CD4-positive, alpha-beta T cell treated with Interleukin-10 for 1 hour (primary cell): ENCODE measurements around the gene UBE2J2.
"Not testable (repeated sequence)": the region's sequence is repeated elsewhere in the genome, so short reads cannot be mapped to it uniquely, and the experiment has no call there.

Experiments used
- DNase-seq: peaks from one replicate; pipeline ENCODE4 v3.0.0-alpha.2; 2020

The UBE2J2 gene

DNA sequence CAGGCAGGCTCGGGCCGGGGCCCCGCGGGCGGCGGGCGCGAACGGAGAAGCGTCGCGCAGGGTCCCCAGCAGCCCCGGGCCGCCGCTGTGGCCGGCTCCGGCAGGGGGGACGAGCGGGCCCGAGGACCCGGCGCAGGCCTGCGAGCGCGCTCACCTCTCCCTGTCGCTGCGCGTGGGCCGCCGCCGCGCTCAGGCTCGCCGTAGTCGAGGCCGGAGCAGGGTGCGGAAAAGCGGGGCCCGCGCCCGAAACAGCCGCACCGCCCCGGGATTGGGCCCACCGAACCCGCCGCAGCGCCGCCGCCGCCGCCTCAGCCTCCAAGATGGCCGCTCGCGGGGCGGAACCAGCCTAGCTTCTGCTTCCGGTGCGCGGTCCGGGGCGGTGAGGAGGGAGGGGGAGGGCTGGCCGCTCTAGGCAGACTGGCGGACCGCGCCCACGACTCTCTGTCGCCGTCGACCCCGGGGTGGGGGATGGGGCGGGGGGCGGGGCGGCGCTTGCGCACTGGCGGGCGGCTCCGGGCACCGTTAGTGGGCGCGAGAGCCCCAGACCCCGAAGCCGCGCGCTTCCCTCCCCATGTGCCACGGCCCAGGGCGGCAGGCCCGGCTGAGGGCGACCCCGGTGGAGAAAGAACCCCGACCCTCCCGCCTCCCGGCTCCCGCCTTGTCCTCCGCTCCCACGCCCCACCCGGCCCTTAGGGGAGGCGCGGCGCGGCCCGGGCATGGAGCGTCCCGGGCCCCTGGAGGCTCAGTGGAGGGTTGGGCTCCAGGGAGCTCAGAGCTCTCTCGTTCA, at the start of gene UBE2J2:
UBE2J2 (minus strand) TSS at position 343 of the 787 bp plus-strand sequence. CDS start 5,862 bp downstream, outside the sequence.
- peak; percentile 93 for DNase-seq

- no peak for DNase-seq
Observed at GRCh38 chr1:1322952-1323351, 49.3 kb upstream of the UBE2J2 start.

- DNase-seq: no peak
Observed at GRCh38 chr1:1322418-1322817, 48.8 kb upstream of the UBE2J2 start.

DNA sequence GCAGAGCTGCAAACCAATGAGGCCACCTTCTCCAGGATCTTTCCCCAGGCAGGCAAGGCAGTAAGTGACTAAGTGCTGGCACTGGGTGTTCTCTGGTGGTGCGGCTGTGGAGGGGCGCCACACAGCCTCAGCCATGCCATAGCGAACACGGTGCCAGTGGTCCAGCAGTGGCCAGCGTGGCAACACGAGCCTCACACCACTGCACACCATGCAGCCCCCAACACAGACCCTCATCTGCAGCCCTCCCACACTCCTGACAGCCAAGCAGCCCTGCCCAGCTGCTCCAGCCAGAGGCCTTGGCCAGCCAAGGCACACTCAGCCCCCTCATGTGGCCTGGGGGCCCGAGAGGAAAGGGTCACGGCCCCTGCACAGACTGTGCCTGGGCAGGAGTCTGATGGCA, 47.8 kb upstream of the UBE2J2 start:
- no peak for DNase-seq

- no peak for DNase-seq
Observed at GRCh38 chr1:1320666-1321448, 47.2 kb upstream of the UBE2J2 start.

DNA sequence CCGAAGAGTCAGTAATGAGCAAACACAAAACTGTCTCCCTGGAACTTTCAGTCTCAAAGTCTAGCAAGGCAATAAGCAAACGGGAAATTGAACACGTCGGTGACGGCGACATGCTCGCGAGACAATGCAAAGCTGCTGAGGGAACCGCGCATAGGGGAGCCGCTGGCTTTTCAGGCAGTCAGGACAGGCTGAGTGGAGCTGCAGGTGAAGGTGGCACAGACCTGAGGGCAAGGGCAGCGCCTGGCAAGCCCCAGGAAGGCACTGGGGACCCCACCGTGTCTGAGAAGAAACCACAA, 45.9 kb upstream of the UBE2J2 start:
- DNase-seq: no peak

DNA sequence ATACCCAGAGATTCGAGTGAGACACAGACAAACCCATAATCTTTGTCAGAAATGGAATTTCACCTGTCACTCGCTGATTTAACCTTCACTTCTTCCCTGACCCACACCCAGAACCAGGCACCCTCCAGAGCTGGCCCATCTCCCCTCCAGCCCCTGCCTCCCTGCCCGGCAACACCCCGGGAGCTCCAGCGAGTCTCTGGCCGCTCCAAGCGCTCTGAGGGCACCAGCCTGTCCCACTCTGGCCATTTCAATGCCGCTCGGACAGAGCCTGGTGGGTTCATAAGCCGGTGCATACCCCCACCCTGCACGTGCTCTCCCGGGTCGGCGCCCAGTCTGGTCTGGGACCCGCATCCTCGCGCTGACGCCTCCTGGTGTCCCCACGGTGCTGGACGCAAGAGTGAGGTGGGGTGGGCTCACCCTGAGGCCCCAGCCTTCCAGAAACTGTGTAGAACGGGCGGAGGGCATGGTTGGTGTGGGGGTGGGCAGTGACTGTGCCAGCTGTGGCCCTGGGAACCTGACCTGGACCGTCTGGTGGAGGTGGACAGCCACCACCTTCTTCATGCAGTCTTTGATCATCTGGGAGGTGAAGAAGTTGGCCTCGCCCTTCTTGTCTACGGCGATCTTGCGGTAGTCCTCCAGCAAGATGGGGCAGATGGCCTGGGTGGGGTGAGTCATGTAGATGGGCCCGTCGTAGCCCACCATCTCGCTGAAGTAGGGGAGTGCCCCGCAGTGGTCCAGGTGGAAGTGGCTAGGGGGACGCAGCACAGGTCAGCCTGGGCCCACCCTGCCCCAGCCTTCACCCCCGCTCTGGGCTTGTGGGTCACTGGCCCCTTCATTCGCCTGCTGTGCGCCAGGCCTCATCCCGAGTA, 45.4 kb upstream of the UBE2J2 start:
- no peak for DNase-seq

DNA sequence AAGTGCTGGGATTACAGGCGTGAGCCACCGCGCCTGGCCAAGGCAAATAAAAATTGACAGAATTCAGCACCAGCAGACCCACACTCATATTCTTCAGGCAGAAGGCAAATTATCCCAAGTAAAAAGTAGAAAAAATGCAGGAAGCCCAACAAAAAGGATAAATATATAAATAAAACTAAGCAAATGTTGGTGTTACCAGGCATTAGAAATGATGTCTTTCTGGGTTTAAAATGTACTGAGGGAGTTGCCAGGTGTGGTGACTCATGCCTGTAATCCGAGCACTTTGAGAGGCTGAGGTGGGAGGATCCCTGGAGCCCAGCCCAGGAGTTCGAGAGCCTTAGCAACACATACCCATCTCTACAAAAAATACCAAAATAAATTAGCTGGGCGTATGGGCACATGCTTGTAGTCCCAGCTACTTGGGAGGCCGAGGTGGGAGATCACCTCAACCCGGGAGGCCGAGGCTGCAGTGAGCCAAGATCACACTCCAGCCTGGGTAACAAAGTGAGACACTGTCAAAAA, 44.5 kb upstream of the UBE2J2 start:
- DNase-seq: no peak

DNA sequence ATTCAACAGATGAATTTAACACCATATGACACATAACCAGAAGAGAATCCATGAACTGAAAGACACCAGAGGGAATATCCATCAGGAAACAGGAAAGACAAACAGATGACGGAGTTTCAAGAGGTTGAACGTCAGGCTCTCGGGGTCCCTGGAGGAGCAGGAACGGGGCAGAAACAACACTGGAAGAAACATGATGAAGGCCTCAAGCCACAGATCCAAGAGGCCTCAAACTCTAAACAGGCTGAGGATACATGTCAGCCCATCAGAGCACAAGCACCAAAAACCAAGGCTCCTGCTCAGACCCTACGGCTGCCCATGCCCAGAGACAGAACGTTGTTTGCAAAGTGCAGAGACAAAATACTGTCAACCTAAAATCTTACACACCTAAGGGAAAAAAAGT, 43.8 kb upstream of the UBE2J2 start:
- DNase-seq: no peak

DNA sequence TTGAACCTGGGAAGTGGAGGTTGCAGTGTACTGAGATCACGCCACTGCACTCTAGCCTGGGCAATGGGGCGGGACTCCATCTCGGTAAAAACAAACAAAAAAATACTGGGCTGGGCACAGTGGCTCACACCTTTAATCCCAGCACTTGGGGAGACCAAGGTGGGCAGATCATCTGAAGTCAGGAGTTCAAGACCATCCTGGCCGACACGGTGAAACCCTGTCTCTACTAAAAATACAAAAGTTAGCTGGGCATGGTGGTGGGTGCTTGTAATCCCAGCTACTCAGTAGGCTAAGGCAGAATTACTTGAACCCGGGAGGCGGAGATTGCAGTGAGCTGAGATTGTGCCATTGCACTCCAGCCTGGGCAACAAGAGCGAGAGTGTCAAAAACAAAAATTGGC, 42.5 kb upstream of the UBE2J2 start:
- DNase-seq: not testable (repeated sequence)

- DNase-seq: no peak
Observed at GRCh38 chr1:1315435-1315954, 41.8 kb upstream of the UBE2J2 start.

DNA sequence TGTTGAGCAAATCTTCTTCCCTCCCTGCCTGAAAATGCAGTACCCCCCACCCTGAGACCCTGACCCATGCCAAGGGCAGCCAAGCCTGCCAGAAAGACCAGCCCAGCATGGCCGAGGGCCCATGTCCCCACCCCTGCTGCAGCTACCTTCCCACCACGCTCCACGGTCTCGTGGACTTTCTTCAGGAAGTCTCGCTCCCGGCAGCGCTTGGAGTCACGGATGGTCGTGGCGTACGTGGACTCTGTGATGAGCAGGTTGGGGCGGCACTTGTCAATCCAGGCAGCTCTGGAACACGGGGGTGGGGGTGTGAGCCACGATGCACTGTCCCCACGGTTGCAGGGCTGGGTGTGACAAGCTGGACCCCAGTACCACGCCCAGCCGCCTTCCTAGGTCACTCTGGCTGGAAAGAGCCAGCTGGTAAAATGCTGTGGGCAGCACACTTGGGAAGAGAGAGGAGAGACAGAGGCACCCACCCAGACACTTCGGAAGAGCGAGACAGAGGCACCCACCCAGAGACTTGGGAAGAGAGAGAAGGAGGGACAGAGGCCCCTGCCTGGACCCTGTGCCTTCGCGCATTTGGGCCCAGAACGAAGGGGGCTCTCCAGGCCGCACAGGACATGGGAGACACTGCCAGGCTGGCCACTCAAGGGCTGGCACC, 41.2 kb upstream of the UBE2J2 start:
- DNase-seq: no peak

GRCh38 chr1:1314237-1314586, 40.6 kb upstream of the UBE2J2 start:
- no peak for DNase-seq

- no peak for DNase-seq
Observed at GRCh38 chr1:1313500-1314236, 40.0 kb upstream of the UBE2J2 start.

DNA sequence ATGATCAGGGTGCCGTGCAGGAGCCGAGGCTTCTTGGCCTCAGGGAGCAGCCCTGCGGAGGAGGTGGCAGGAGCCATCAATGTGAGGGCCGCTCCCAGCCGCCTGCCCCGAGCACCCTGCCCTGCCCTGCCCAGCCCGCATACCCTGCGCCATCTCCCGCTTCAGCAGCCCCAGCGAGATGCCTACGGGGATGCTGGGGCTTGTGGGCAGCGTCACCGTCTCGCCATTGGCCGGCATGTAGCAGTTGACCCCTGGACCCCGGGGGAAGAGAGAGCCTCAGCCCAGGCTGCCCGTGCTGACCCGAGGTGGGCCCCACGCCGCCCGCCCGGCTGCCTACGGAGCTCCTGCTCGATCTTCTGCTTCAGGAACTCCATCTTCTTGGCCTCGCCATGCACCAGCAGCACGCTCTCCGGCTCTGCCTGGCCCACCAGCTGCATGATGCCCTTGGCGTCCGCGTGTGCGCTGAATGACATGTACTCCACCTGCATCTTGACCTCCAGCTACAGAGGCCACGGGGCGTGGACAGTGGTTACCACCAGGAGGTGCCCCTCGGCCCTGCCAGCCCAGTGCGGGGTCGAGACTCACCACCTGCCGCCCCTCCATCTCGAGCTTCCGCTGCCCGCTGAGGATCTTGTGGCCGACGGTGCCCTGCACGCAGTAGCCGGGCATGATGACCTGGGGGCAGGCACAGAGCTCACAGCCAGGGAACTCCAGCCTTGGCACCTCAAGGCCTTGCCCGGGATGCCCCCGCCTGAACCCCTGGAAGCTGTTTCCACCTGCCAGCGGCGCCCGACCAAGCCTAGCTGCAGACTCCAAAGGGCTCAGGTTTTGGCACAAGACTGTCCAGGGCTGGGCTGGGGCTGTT, 39.0 kb upstream of the UBE2J2 start:
- DNase-seq: no peak

DNA sequence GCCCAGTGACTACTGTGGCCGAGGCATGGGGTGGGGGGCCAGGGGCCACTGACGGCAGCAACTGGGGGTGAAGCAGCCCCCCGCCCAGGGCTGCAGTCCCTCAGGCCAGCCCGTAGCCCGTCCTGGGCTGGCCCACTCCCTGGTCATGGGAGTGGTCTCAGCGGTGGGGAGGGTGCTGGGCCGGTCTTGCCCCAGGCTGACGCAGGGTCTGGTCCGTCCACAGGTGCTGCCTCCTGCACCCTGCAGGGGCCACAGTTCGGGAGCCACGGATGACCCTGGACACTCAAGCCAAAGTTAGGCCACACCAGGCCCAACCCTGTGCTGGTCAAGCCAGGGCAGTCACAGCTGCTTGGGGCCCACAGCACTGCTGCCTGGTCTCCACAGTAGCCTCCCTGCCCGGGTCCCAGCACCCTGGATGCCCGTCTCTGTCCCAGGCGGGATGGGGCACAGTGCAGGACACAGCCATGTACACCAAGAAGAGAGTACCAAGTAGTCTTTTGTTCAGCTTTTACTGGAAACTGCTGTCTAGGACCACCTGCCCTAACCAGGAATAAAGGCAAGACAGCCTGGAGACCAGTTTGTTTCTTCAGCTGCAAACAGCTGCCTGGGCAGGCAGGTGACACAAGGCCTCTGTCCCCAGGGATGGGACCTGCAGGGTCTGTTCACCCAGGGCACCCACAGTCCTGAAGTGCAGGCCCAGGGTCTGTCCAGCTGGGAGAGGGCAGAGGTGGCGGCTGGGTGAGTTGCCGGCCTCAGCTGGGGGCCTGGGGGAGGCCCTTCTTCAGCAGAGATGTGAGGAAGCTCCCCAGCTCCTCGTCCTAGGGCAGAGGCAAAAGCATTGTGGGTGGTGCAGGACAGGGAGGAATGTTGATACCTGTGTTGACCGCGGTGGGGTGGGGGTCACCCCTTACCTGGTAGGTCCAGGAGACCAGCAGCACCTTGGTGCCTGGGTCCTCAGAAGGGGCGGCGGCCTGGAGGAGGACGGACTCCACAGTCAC, 37.8 kb upstream of the UBE2J2 start:
- no peak for DNase-seq

- DNase-seq: no peak
Observed at GRCh38 chr1:1310476-1311053, 36.9 kb upstream of the UBE2J2 start.

DNA sequence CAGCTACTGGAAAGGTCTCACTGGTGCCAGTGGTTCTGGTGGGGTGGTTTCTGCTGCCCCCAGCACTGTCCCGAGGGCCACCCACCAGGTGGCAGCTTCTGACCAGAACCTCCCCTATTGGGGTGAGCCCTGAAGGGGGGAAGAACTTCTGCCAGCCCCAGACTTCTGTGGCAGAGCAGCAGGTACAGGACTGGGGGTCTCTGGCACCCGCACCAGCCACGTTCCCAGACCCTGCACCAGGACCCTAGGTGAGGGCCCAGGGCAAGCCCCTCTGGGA, 36.4 kb upstream of the UBE2J2 start:
- DNase-seq: no peak
